Breast epithelium (tissue), 4 donors: ENCODE results near the gene SLC22A17. TPM values are rescaled to one million over a fixed set of nuclear protein-coding genes. Genes with fewer than 3 reads are reported as not detected.

Experiments used
- DNase-seq, 2 donors: peaks; one replicate each; pipeline ENCODE4 v3.0.0-alpha.2; 2019; ENCODE audit warnings: low spot score in 2 of 2
- H3K27ac ChIP-seq, 2 donors: fragments of 200-600 bp; sonication (generic) in 1 of 2; one replicate each; pipeline ENCODE4 v1.5.1; 2016 to 2019; ENCODE audit warnings: mild to moderate bottlenecking in 1 of 2
- H3K27me3 ChIP-seq, 2 donors: fragments of 200-600 bp; sonication (generic) in 1 of 2; one replicate each; pipeline versions ENCODE4 v1.5.1 to v1.6.0; 2017 to 2019; ENCODE audit warnings: control low read depth in 1 of 2, mild to moderate bottlenecking in 1 of 2
- H3K36me3 ChIP-seq: fragments of 200-600 bp; one replicate; pipeline ENCODE4 v1.5.1; 2019
- H3K4me1 ChIP-seq, 2 donors: fragments of 200-600 bp; sonication (generic); one replicate each; pipeline ENCODE4 v1.5.1; 2016 to 2019; ENCODE audit warnings: control low read depth in 1 of 2
- H3K4me3 ChIP-seq, 3 donors: fragments of 200-600 bp; sonication (generic); 1 replicate in 2 of 3; 2 replicates in 1 of 3; pipeline ENCODE4 v1.5.1; 2016 to 2019; ENCODE audit warnings: mild to moderate bottlenecking in 3 of 3, moderate library complexity in 2 of 3
- H3K9me3 ChIP-seq, 2 donors: fragments of 200-600 bp; sonication (generic) in 1 of 2; one replicate each; pipeline ENCODE4 v1.5.1; 2016 to 2019; ENCODE audit warnings: control low read depth in 1 of 2
- CTCF ChIP-seq, 3 donors: fragments of 450-650 bp; IDR thresholded peaks; one replicate each; pipeline ENCODE4 v1.5.1; 2016 to 2017; ENCODE audit warnings: antibody characterized with exemption in 3 of 3, mild to moderate bottlenecking in 3 of 3, moderate library complexity in 3 of 3
- POLR2A ChIP-seq: fragments of 450-650 bp; IDR thresholded peaks from one replicate; pipeline ENCODE4 v1.6.1; 2016; ENCODE audit warnings: antibody characterized with exemption, mild to moderate bottlenecking, moderate library complexity
- POLR2AphosphoS5 ChIP-seq, 3 donors: sonication (generic); formaldehyde crosslinking; IDR thresholded peaks; one replicate each; pipeline ENCODE4 v1.6.1; 2017; ENCODE audit warnings: antibody characterized with exemption in 3 of 3
- intact Hi-C: fragments of 100-400 bp; cut with DNase I; formaldehyde crosslinking; loops from one replicate; pipeline ENCODE4 v1.15.1; 2023; ENCODE audit warnings: low total_unique reads
- total RNA-seq, 3 donors: library from RNA; depleted of rRNA; stranded (reverse); fragments of >200 nt; gene quantifications; one replicate each; pipeline ENCODE4 v1.1.0, GENCODE V29; 2016

The SLC22A17 gene
- total RNA-seq, 3 donors from 2014 or later = 6.4 to 53.7 (median 52.1) TPM

GRCh38 chr14:23347406-23348296 lies 5.0 kb downstream of the SLC22A17 start:
- no peak for DNase-seq
- H3K27ac ChIP-seq = no peak overlapping the region
- H3K36me3 ChIP-seq = no peaks in the 10 kb centered on the region
- TF ChIP-seq CTCF (IDR thresholded peaks at IDR 0.05) (no peak), POLR2A (no peak), POLR2AphosphoS5 (IDR thresholded peaks at IDR 0.05) (no peak)
- intact Hi-C loops = no loop called here
- no peaks in the 10 kb centered on the region for H3K27me3 ChIP-seq
- H3K4me3 ChIP-seq = no peak overlapping the region
- H3K9me3 ChIP-seq = no peaks in the 10 kb centered on the region
- H3K4me1 ChIP-seq = no peaks in the 10 kb centered on the region

GRCh38 chr14:23346693-23347405 lies 5.8 kb downstream of the SLC22A17 start:
- H3K36me3 ChIP-seq = no peaks in the 10 kb centered on the region
- TF ChIP-seq POLR2A (no peak), POLR2AphosphoS5 (IDR thresholded peaks at IDR 0.05) (no peak), CTCF (IDR thresholded peaks at IDR 0.05) (no peak)
- intact Hi-C loops = no loop called here
- H3K27me3 ChIP-seq = no peaks in the 10 kb centered on the region
- no peak overlapping the region for H3K4me3 ChIP-seq
- H3K27ac ChIP-seq = no peak overlapping the region
- H3K4me1 ChIP-seq = no peaks in the 10 kb centered on the region
- no peaks in the 10 kb centered on the region for H3K9me3 ChIP-seq
- no peak for DNase-seq

- Histone ChIP-seq H3K4me3 (no peak overlapping the region), H3K36me3 (no peaks in the 10 kb centered on the region), H3K4me1 (no peaks in the 10 kb centered on the region), H3K9me3 (no peaks in the 10 kb centered on the region), H3K27ac (no peak overlapping the region), H3K27me3 (no peaks in the 10 kb centered on the region)
- TF ChIP-seq CTCF (IDR thresholded peaks at IDR 0.05) (no peak), POLR2AphosphoS5 (IDR thresholded peaks at IDR 0.05) (no peak), POLR2A (no peak)
- DNase-seq = no peak
- intact Hi-C loops = no loop called here
These were observed 6.5 kb downstream of the SLC22A17 start for GRCh38 chr14:23345987-23346692.

- no peaks in the 10 kb centered on the region for H3K36me3 ChIP-seq
- no peak overlapping the region for H3K4me3 ChIP-seq
- no peak overlapping the region for H3K27ac ChIP-seq
- no peaks in the 10 kb centered on the region for H3K27me3 ChIP-seq
- H3K4me1 ChIP-seq = no peaks in the 10 kb centered on the region
- intact Hi-C loops = no loop called here
- no peak for DNase-seq
- TF ChIP-seq POLR2AphosphoS5 (IDR thresholded peaks at IDR 0.05) (no peak), CTCF (IDR thresholded peaks at IDR 0.05) (no peak), POLR2A (no peak)
- no peaks in the 10 kb centered on the region for H3K9me3 ChIP-seq
These were observed 8.2 kb downstream of the SLC22A17 start for GRCh38 chr14:23344481-23344880.
